GM23338 (cell line): ENCODE results near the gene OPTC. TPM values are rescaled to one million over a fixed set of nuclear protein-coding genes. Genes with fewer than 3 reads are reported as not detected.

Experiments
- ATAC-seq: fragments of 200-7000 bp; cut with Tn5 transposase; 3 replicates; pipeline ENCODE4 v1.9.1; 2020
- DNase-seq: peaks from one replicate; pipeline ENCODE4 v3.0.0-alpha.2; 2015; ENCODE audit warnings: low spot score
- H2AFZ ChIP-seq: fragments of 200-600 bp; sonication (generic); 2 replicates; pipeline ENCODE4 v1.8.0; 2016; ENCODE audit warnings: antibody characterized with exemption, mild to moderate bottlenecking, moderate library complexity
- H3F3A ChIP-seq: fragments of 200-600 bp; sonication (generic); replicated peaks from 2 replicates; pipeline ENCODE4 v1.8.0; 2017; ENCODE audit warnings: antibody characterized with exemption, mixed run types, low read depth
- H3K27ac ChIP-seq: fragments of 200-600 bp; sonication (generic); 2 replicates; pipeline ENCODE4 v1.6.1; 2016; ENCODE audit warnings: low read depth
- H3K27me3 ChIP-seq: fragments of 200-600 bp; sonication (generic); 2 replicates; pipeline ENCODE4 v1.8.0; 2016; ENCODE audit warnings: mild to moderate bottlenecking, mixed run types, moderate library complexity; ENCODE audit not compliant: insufficient read depth
- H3K36me3 ChIP-seq: fragments of 200-600 bp; sonication (generic); 2 replicates; pipeline ENCODE4 v1.8.0; 2016; ENCODE audit warnings: mild to moderate bottlenecking; ENCODE audit not compliant: insufficient read depth
- H3K4me1 ChIP-seq: fragments of 200-600 bp; sonication (generic); 2 replicates; pipeline ENCODE4 v1.8.0; 2016; ENCODE audit warnings: mild to moderate bottlenecking, moderate library complexity; ENCODE audit not compliant: insufficient read depth
- H3K4me2 ChIP-seq: fragments of 200-600 bp; sonication (generic); 2 replicates; pipeline ENCODE4 v1.7.1; 2017; ENCODE audit warnings: mixed run types
- H3K4me3 ChIP-seq: fragments of 200-600 bp; sonication (generic); 2 replicates; pipeline ENCODE4 v1.6.1; 2016; ENCODE audit warnings: mixed run types
- H3K79me2 ChIP-seq: fragments of 200-600 bp; sonication (generic); replicated peaks from 2 replicates; pipeline ENCODE4 v1.8.0; 2017; ENCODE audit warnings: mild to moderate bottlenecking; ENCODE audit not compliant: insufficient read depth
- H3K9me2 ChIP-seq: fragments of 200-600 bp; sonication (generic); 2 replicates; pipeline ENCODE4 v1.8.0; 2017; ENCODE audit not compliant: insufficient read depth
- H4K20me1 ChIP-seq: fragments of 200-600 bp; sonication (generic); replicated peaks from 2 replicates; pipeline ENCODE4 v1.8.0; 2017; ENCODE audit warnings: mild to moderate bottlenecking; ENCODE audit not compliant: insufficient read depth
- H3K27ac Mint-ChIP-seq: 2 replicates; pipeline ENCODE4 v1.8.0; 2020; ENCODE audit warnings: inconsistent platforms, mild to moderate bottlenecking, moderate library complexity, mixed read lengths
- H3K27me3 Mint-ChIP-seq: 3 replicates; pipeline ENCODE4 v1.8.0; 2022; ENCODE audit warnings: low read depth, mild to moderate bottlenecking, moderate library complexity, mixed read lengths, inconsistent platforms; ENCODE audit not compliant: insufficient read depth, poor library complexity
- H3K36me3 Mint-ChIP-seq: 3 replicates; pipeline ENCODE4 v1.8.0; 2021; ENCODE audit warnings: low read depth, mild to moderate bottlenecking, inconsistent platforms, moderate library complexity, mixed read lengths
- H3K4me1 Mint-ChIP-seq: 3 replicates; pipeline ENCODE4 v1.8.0; 2020; ENCODE audit warnings: mild to moderate bottlenecking, inconsistent platforms, mixed read lengths
- H3K4me3 Mint-ChIP-seq: 3 replicates; pipeline ENCODE4 v1.8.0; 2021; ENCODE audit warnings: moderate library complexity, mild to moderate bottlenecking, inconsistent platforms, mixed read lengths
- H3K9me3 Mint-ChIP-seq: 3 replicates; pipeline ENCODE4 v1.8.0; 2020; ENCODE audit warnings: moderate library complexity, mild to moderate bottlenecking, inconsistent platforms, mixed read lengths
- CREB1 ChIP-seq: fragments of 250-450 bp; sonication (Bioruptor Pico); IDR thresholded peaks from 2 replicates; pipeline ENCODE4 v1.5.0; 2020; ENCODE audit warnings: low read depth, mild to moderate bottlenecking, moderate library complexity
- ETS1 ChIP-seq: IDR thresholded peaks from 2 replicates; pipeline ENCODE4 v1.6.1; 2016; ENCODE audit warnings: antibody characterized with exemption
- EZH2 ChIP-seq: fragments of 200-600 bp; sonication (generic); IDR thresholded peaks from one replicate; pipeline ENCODE4 v1.8.0; 2017; ENCODE audit warnings: antibody characterized with exemption, mild to moderate bottlenecking, low read depth; ENCODE audit not compliant: unreplicated experiment
- EZH2phosphoT487 ChIP-seq: fragments of 200-600 bp; sonication (generic); IDR thresholded peaks from one replicate; pipeline ENCODE4 v1.8.1; 2018; ENCODE audit warnings: antibody characterized with exemption; ENCODE audit not compliant: unreplicated experiment
- JUNB ChIP-seq: IDR thresholded peaks from one replicate; pipeline ENCODE4 v1.6.1; 2016; ENCODE audit warnings: antibody characterized with exemption; ENCODE audit not compliant: unreplicated experiment
- NANOG ChIP-seq: IDR thresholded peaks from 2 replicates; pipeline ENCODE4 v1.6.1; 2016; ENCODE audit warnings: antibody characterized with exemption, borderline replicate concordance
- POLR2AphosphoS5 ChIP-seq: IDR thresholded peaks from 2 replicates; pipeline ENCODE4 v1.6.1; 2016; ENCODE audit warnings: antibody characterized with exemption, low read depth
- REST ChIP-seq: IDR thresholded peaks from one replicate; pipeline ENCODE4 v1.6.1; 2018; ENCODE audit warnings: antibody characterized with exemption; ENCODE audit not compliant: unreplicated experiment
- STAT1 ChIP-seq: IDR thresholded peaks from one replicate; pipeline ENCODE4 v1.6.1; 2016; ENCODE audit warnings: antibody characterized with exemption; ENCODE audit not compliant: unreplicated experiment
- ZNF114 ChIP-seq: fragments of 250-450 bp; sonication (Bioruptor Pico); IDR thresholded peaks from 2 replicates; pipeline ENCODE4 v1.5.0; 2020; ENCODE audit warnings: mild to moderate bottlenecking, moderate library complexity
- ZNF331 ChIP-seq: fragments of 250-450 bp; sonication (Bioruptor Pico); IDR thresholded peaks from 2 replicates; pipeline ENCODE4 v1.5.0; 2020; ENCODE audit warnings: low read depth, mild to moderate bottlenecking, moderate library complexity
- ZNF462 ChIP-seq: fragments of 250-450 bp; sonication (Bioruptor Pico); IDR thresholded peaks from 2 replicates; pipeline ENCODE4 v1.5.0; 2020; ENCODE audit warnings: mild to moderate bottlenecking, moderate library complexity
- polyA plus RNA-seq: library from polyadenylated mRNA; unstranded; fragments of >200 nt; fragmentation: Nextera tagmentation; extraction: Ambion mirVana; gene quantifications from 2 replicates; pipeline ENCODE4 v1.2.1, GENCODE V29; 2016
- total RNA-seq: library from RNA; depleted of rRNA; stranded (reverse); fragments of >200 nt; shearing (Covaris generic); gene quantifications from 2 replicates; pipeline ENCODE4 v1.2.3, GENCODE V29; 2014

OPTC gene
- total and polyA plus RNA-seq, 2 experiments from 2014 or later = 0.50 to 1.0 TPM

DNA sequence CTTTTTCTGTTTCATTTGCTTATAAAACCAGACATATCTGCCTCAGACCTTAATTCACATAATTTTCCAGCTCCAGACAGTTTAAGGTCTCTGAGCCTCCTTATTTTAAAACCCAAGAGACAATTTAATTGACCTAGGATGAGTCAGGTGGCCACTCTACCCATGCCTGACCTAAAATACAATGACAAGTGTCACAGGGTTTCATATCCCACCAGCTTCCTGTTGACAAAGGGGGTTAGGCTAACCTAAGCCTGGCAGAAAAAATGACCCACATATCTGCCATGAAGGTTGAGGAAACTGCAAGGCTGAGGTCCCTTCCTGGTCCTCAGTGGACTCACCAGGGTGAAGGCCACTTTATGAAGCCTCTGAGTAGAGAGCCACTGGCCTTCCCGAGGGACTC is 52.3 kb downstream of the OPTC start (continued):
- TF ChIP-seq ZNF462 (no peak), NANOG (no peak), STAT1 (no peak), EZH2phosphoT487 (no peak)

DNA sequence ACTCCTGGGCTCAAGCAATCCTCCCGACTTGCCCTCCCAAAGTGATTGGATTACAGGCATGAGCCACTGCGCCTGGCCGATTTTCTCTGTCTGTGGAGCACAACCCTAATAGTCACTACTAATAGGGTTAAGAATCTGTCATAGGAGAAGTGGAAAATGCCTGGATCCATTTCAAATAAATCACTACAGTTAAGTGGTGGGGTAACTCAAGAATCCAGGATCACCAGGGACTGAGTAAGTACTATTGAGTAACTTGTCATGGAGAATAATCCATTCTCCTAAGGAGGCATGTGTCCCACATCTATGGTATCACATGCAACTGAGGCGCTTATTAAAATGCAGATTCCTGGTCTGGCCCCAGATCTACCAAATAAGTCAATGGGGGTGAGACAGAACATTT is 53.2 kb downstream of the OPTC start:
- TF ChIP-seq EZH2phosphoT487 = no peak
- no peak for TF ChIP-seq NANOG
- no peak for TF ChIP-seq CREB1
- no peak for TF ChIP-seq ZNF331 (CRISPR knock-in tag)
- TF ChIP-seq STAT1 = no peak
- TF ChIP-seq ETS1 = no peak
- no peak for TF ChIP-seq ZNF114
- TF ChIP-seq POLR2AphosphoS5 = no peak
- TF ChIP-seq EZH2 = no peak
- no peak for TF ChIP-seq JUNB
- TF ChIP-seq REST = no peak
- no peak overlapping the region for H3K4me3 ChIP-seq
- no peaks in the 10 kb centered on the region for H3K9me2 ChIP-seq
- H2AFZ ChIP-seq = no peak overlapping the region
- peaks cover 47% of the 10 kb centered on the region for H3K4me1 ChIP-seq
- no peak overlapping the region for H3K4me3 Mint-ChIP-seq
- H3K27me3 Mint-ChIP-seq = peaks cover 7% of the 10 kb centered on the region
- H3K27me3 ChIP-seq = no peaks in the 10 kb centered on the region
- H3K4me2 ChIP-seq = peak overlapping the region; percentile 59; the same call in 1 of the 2 replicates
- H3K79me2 ChIP-seq = no peaks in the 10 kb centered on the region; the same call in 1 of the 2 replicates
- H3K36me3 ChIP-seq = no peaks in the 10 kb centered on the region
- H3K36me3 Mint-ChIP-seq = no peaks in the 10 kb centered on the region
- DNase-seq (no peak), ATAC-seq (no peak)
- H3K27ac ChIP-seq = no peak overlapping the region
- H4K20me1 ChIP-seq = no peaks in the 10 kb centered on the region
- no peak overlapping the region for H3K27ac Mint-ChIP-seq
- H3F3A ChIP-seq = no peaks in the 10 kb centered on the region
- no peaks in the 10 kb centered on the region for H3K9me3 Mint-ChIP-seq
- H3K4me1 Mint-ChIP-seq = peaks cover 45% of the 10 kb centered on the region
